Loucy (cell line): ENCODE results near the gene TNNI3.

Source experiments
- H2AFZ ChIP-seq: fragments of 200-600 bp; sonication (generic); 2 replicates; pipeline ENCODE4 v1.6.0; 2016; ENCODE audit warnings: antibody characterized with exemption, mild to moderate bottlenecking, low read length, moderate library complexity
- H3F3A ChIP-seq: fragments of 200-600 bp; 2 replicates; pipeline ENCODE4 v1.6.0; 2016; ENCODE audit warnings: antibody characterized with exemption, low read depth, mild to moderate bottlenecking
- H3K27me3 ChIP-seq: fragments of 200-600 bp; sonication (generic); 2 replicates; pipeline ENCODE4 v1.6.1; 2014; ENCODE audit warnings: low read length, mild to moderate bottlenecking; ENCODE audit not compliant: insufficient read depth, poor library complexity, severe bottlenecking
- H3K36me3 ChIP-seq: fragments of 200-600 bp; sonication (generic); 2 replicates; pipeline ENCODE4 v1.6.1; 2016; ENCODE audit warnings: low read length; ENCODE audit not compliant: insufficient read depth
- H3K4me1 ChIP-seq: fragments of 200-600 bp; sonication (generic); 2 replicates; pipeline ENCODE4 v1.5.1; 2014; ENCODE audit warnings: low read length, mild to moderate bottlenecking; ENCODE audit not compliant: insufficient read depth, poor library complexity, severe bottlenecking
- H3K4me2 ChIP-seq: fragments of 200-600 bp; sonication (generic); 2 replicates; pipeline ENCODE4 v1.6.0; 2014; ENCODE audit warnings: antibody characterized with exemption, low read length, low read depth, mild to moderate bottlenecking; ENCODE audit not compliant: poor library complexity, severe bottlenecking
- H3K4me3 ChIP-seq: fragments of 200-600 bp; sonication (generic); 2 replicates; pipeline ENCODE4 v1.5.1; 2014; ENCODE audit warnings: low read length, mild to moderate bottlenecking, mixed read lengths; ENCODE audit not compliant: poor library complexity, severe bottlenecking
- H3K79me2 ChIP-seq: fragments of 200-600 bp; sonication (generic); 2 replicates; pipeline ENCODE4 v1.6.1; 2014; ENCODE audit warnings: low read length; ENCODE audit not compliant: insufficient read depth
- H3K9ac ChIP-seq: fragments of 200-600 bp; sonication (generic); 2 replicates; pipeline ENCODE4 v1.6.0; 2014; ENCODE audit warnings: mild to moderate bottlenecking, low read depth, low read length, moderate library complexity; ENCODE audit not compliant: poor library complexity, severe bottlenecking
- H3K9me2 ChIP-seq: fragments of 200-600 bp; sonication (generic); replicated peaks from 2 replicates; pipeline ENCODE4 v1.6.1; 2016; ENCODE audit warnings: low read depth, low read length, mixed read lengths
- H3K9me3 ChIP-seq: fragments of 200-600 bp; sonication (generic); 2 replicates; pipeline ENCODE4 v1.6.1; 2014; ENCODE audit warnings: mild to moderate bottlenecking, antibody characterized with exemption, low read length, low read depth; ENCODE audit not compliant: insufficient read depth
- H4K20me1 ChIP-seq: fragments of 200-600 bp; sonication (generic); 2 replicates; pipeline ENCODE4 v1.6.0; 2014; ENCODE audit warnings: antibody characterized with exemption, low read length, mild to moderate bottlenecking; ENCODE audit not compliant: insufficient read depth, poor library complexity, severe bottlenecking
- EZH2phosphoT487 ChIP-seq: fragments of 200-600 bp; IDR thresholded peaks from 2 replicates; pipeline ENCODE4 v1.6.1; 2018; ENCODE audit warnings: antibody characterized with exemption, mild to moderate bottlenecking, moderate library complexity, borderline replicate concordance
- TF ChIP-seq, protein P1 (sequence below): fragments of 200-600 bp; sonication (generic); conservative IDR thresholded peaks from 2 replicates; pipeline ENCODE4 v1.5.1; 2014; ENCODE audit warnings: mild to moderate bottlenecking, antibody characterized with exemption, low read length

Gene TNNI3

DNA sequence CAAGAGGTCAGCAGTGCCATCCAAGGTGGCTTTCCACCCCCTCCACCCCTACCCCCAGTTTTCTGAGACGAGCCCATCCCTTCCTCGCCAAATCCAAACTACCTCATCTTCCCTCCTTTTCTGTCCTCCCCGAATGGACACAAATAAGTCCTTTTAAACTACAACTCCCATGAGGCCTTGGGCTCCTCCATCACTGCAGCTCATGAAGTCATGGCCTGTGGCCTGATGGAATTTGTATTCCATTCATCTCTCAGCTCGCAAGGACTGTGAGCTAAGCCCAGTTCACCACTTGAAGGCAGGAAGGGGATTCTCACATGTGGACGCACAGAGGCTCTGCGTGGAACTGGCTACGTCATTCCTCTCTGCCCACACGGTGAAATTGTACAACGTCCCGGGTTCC, 39.3 kb upstream of the TNNI3 start:
- H3K4me1 ChIP-seq, result no peaks in the 10 kb centered on the region
- H3K79me2 ChIP-seq, result no peaks in the 10 kb centered on the region
- H3K27me3 ChIP-seq, result no peaks in the 10 kb centered on the region
- H3K4me3 ChIP-seq, result no peak overlapping the region
- no peaks in the 10 kb centered on the region for H3K9me2 ChIP-seq
- H3K9me3 ChIP-seq, result no peaks in the 10 kb centered on the region
- no peak overlapping the region for H3K4me2 ChIP-seq
- no peaks in the 10 kb centered on the region for H3F3A ChIP-seq
- no peak for TF ChIP-seq EZH2phosphoT487
- TF ChIP-seq, protein P1, sequence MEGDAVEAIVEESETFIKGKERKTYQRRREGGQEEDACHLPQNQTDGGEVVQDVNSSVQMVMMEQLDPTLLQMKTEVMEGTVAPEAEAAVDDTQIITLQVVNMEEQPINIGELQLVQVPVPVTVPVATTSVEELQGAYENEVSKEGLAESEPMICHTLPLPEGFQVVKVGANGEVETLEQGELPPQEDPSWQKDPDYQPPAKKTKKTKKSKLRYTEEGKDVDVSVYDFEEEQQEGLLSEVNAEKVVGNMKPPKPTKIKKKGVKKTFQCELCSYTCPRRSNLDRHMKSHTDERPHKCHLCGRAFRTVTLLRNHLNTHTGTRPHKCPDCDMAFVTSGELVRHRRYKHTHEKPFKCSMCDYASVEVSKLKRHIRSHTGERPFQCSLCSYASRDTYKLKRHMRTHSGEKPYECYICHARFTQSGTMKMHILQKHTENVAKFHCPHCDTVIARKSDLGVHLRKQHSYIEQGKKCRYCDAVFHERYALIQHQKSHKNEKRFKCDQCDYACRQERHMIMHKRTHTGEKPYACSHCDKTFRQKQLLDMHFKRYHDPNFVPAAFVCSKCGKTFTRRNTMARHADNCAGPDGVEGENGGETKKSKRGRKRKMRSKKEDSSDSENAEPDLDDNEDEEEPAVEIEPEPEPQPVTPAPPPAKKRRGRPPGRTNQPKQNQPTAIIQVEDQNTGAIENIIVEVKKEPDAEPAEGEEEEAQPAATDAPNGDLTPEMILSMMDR, result no peak
- H2AFZ ChIP-seq, result no peak overlapping the region
- no peaks in the 10 kb centered on the region for H3K36me3 ChIP-seq
- no peaks in the 10 kb centered on the region for H4K20me1 ChIP-seq
- no peak overlapping the region for H3K9ac ChIP-seq

GRCh38 chr19:55193481-55193880, 35.9 kb upstream of the TNNI3 start:
- H3K79me2 ChIP-seq, result no peaks in the 10 kb centered on the region
- H3F3A ChIP-seq, result no peaks in the 10 kb centered on the region
- H3K27me3 ChIP-seq, result no peaks in the 10 kb centered on the region
- no peaks in the 10 kb centered on the region for H3K9me2 ChIP-seq
- no peaks in the 10 kb centered on the region for H3K9me3 ChIP-seq
- no peaks in the 10 kb centered on the region for H4K20me1 ChIP-seq
- H2AFZ ChIP-seq, result no peak overlapping the region
- H3K4me2 ChIP-seq, result no peak overlapping the region
- H3K4me1 ChIP-seq, result no peaks in the 10 kb centered on the region
- H3K36me3 ChIP-seq, result no peaks in the 10 kb centered on the region
- TF ChIP-seq, protein P1, result no peak
- TF ChIP-seq EZH2phosphoT487, result no peak
- H3K9ac ChIP-seq, result no peak overlapping the region
- H3K4me3 ChIP-seq, result no peak overlapping the region

- no peaks in the 10 kb centered on the region for H4K20me1 ChIP-seq
- no peaks in the 10 kb centered on the region for H3K9me2 ChIP-seq
- H3K9ac ChIP-seq, result no peak overlapping the region
- TF ChIP-seq, protein P1, result no peak
- no peak for TF ChIP-seq EZH2phosphoT487
- H3K79me2 ChIP-seq, result no peaks in the 10 kb centered on the region
- H3K4me3 ChIP-seq, result no peak overlapping the region
- no peaks in the 10 kb centered on the region for H3K27me3 ChIP-seq
- no peaks in the 10 kb centered on the region for H3F3A ChIP-seq
- no peaks in the 10 kb centered on the region for H3K4me1 ChIP-seq
- no peak overlapping the region for H3K4me2 ChIP-seq
- H3K36me3 ChIP-seq, result no peaks in the 10 kb centered on the region
- no peaks in the 10 kb centered on the region for H3K9me3 ChIP-seq
- H2AFZ ChIP-seq, result no peak overlapping the region
These were observed 31.9 kb upstream of the TNNI3 start for GRCh38 chr19:55189403-55189835.
